ENCODE data around the gene OGFR.

Gene OGFR, protein sequence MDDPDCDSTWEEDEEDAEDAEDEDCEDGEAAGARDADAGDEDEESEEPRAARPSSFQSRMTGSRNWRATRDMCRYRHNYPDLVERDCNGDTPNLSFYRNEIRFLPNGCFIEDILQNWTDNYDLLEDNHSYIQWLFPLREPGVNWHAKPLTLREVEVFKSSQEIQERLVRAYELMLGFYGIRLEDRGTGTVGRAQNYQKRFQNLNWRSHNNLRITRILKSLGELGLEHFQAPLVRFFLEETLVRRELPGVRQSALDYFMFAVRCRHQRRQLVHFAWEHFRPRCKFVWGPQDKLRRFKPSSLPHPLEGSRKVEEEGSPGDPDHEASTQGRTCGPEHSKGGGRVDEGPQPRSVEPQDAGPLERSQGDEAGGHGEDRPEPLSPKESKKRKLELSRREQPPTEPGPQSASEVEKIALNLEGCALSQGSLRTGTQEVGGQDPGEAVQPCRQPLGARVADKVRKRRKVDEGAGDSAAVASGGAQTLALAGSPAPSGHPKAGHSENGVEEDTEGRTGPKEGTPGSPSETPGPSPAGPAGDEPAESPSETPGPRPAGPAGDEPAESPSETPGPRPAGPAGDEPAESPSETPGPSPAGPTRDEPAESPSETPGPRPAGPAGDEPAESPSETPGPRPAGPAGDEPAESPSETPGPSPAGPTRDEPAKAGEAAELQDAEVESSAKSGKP

GRCh38 chr20:62804627-62805154 is at the start of gene OGFR:
Gene OGFR (plus strand): TSS chr20:62804835. CDS start chr20:62804860, 25 bp downstream.
- DNase-seq (ENCODE audit: low read depth in 2 of 2) = peak; percentile 44 to 53

- no peak for DNase-seq (ENCODE audit: low read depth in 2 of 2)
Measured at GRCh38 chr20:62754991-62755356, 49.7 kb upstream of the OGFR start.

DNA sequence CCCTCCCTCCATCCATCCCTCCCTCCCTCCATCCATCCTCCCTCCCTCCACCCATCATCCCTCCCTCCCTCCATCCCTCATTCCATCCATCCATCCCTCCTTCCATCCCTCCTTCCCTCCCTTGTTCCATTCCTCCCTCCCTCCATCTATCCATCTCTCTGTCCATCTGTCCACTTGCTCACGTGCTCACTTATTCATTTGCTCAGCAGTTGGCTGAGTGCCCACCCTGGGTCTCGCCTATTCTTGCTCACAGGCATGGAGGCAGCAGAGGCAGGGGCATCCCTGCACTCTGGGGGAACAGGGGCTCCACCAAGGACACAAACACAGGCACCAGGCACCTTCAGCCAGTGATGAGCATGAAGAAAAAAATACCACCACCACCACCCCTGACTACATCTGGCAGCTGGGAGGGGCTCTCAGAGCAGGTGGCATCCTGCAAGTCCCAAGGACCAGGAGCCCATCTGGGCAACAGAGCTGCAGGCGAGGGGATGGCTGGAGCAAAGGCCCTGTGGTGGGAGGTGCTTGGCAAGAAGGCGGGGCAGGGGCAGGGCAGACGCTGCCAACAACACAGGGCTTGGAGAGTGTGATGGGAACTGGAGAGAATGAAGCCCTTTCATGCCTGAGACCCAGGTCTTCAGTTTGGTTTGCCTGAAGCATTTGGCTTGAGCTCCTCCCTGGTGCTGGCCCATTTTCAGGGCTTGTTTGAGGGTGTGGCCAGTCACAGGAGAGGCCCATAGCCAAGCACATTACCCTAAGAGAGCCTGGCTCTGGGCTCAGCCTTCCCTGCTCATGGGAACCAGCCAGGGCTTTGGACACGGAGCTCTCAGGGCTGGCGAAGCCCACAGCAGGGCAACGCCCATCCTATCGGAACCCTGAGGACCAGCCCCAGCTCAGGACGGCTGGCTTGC is 48.6 kb upstream of the OGFR start:
- DNase-seq (ENCODE audit: low read depth in 2 of 2) = no peak

DNA sequence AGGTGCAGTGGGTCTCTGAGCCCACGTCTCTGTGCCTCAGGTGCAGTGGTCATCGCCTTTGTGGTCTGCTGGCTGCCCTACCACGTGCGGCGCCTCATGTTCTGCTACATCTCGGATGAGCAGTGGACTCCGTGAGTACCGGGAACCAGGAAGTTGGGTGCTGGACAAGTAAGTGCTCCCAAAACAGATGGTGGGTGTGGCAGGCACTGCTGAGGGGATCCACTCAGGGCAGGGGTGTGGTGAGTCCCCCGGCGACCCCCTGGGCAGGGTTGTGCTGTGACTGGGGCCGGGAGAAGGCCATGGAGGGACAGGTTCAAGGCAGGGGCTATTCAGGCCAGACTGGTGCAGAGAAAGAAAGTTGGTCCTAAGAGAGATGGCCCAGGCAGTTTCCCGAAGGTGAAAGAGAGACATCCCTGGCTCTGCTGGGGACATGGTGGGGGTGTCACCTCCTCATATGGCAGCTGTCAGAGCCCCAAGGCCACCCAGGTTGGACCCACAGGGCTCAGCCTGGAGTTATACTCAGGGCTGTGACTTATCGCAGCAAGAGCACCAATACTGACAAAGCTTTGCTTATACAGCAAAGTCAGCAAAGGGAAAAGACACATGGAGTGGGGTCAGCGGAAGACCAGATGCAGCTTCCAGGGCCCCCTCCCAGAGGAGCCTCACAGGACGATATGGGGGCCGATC is 46.3 kb upstream of the OGFR start:
- no peak for DNase-seq (ENCODE audit: low read depth in 2 of 2)

- DNase-seq (ENCODE audit: low read depth in 2 of 2) = no peak
Measured at GRCh38 chr20:62759981-62760431, 44.6 kb upstream of the OGFR start.

DNA sequence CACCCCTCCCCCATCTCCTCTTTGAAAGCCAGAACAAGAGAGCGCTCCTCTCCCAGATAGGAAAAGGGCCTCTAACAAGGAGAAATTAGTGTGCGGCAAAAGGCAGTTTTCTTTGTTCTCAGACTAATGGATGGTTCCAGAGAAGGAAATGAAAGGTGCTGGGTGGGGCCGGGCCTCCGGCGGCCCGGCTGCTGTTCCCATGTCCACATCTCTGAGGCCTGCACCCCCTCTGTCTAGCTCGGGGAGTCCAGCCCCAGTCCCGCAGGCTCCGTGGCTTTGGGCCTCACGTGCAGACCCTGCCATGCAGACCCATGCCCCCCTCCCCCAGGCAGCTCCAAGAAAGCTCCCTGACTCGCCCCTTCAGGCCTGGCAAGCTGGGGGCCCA is 44.2 kb upstream of the OGFR start:
- DNase-seq (ENCODE audit: low read depth in 2 of 2) = no peak

GRCh38 chr20:62760856-62761758 is 43.5 kb upstream of the OGFR start:
- DNase-seq (ENCODE audit: low read depth in 2 of 2) = no peak

DNA sequence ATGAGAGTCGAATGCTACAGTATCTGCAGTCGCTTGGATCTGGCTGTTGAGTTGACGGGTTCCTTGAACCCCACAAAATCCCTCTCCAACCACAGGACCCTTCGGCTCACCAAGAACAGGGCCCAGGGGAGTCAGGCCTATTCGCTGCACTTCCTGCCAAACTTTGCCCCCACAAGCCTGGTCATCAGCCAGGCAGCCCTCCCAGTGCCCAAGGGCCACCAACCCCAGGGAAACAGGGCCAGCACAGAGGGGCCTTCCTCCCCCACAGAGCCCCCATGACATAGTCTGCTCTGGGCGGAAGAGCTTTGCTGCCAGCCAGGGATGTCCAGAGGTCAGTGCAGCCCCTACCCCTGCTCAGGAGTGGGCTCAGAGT is 42.9 kb upstream of the OGFR start:
- no peak for DNase-seq (ENCODE audit: low read depth in 2 of 2)

DNA sequence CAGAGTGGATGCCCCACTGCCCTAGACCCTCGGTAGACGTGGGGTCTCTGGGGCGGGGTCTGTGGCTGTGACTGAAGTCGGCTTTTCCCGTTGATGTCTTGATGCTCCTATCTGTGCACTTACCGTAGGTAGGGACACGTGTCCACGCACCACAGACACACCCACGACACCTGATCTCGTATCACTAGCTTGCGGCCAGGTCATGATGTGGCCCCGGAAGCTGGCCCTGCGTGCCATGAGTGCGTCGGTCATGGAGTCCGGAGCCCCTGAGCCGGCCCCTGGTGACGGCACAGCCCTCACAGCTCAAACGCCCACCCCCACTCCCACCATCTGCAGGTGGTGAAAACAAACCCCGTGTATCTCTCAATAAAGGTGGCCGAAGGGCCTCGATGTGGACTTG is 42.3 kb upstream of the OGFR start:
- no peak for DNase-seq (ENCODE audit: low read depth in 2 of 2)

- DNase-seq (ENCODE audit: low read depth in 2 of 2) = no peak
Measured at GRCh38 chr20:62762801-62763368, 41.8 kb upstream of the OGFR start.

DNA sequence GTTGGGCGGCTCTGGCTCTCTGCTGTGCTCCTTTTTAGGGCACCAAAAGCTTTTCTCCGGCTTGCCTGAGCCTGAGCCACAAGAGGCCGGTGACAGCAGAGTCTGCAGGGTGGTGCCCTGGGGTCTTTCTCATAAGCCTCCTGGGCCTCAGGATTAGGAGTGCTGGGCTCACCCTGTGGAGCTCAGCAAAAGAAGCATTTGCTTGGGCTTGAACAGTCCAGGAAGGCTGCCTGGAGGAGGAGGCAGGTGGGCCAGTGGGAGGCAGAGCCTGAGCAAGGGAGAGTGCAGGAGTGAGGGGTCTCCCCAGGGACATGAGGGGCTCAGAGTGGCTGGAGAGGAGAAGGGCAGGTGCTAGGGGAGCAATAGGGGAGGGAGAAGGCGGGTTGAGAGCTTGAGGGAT is 41.2 kb upstream of the OGFR start:
- no peak for DNase-seq (ENCODE audit: low read depth in 2 of 2)

GRCh38 chr20:62764156-62764935 is 40.3 kb upstream of the OGFR start:
- DNase-seq (ENCODE audit: low read depth in 2 of 2) = no peak

GRCh38 chr20:62765021-62765420 is 39.6 kb upstream of the OGFR start:
- no peak for DNase-seq (ENCODE audit: low read depth in 2 of 2)

GRCh38 chr20:62765432-62766070 is 39.1 kb upstream of the OGFR start:
- DNase-seq (ENCODE audit: low read depth in 2 of 2) = no peak

DNA sequence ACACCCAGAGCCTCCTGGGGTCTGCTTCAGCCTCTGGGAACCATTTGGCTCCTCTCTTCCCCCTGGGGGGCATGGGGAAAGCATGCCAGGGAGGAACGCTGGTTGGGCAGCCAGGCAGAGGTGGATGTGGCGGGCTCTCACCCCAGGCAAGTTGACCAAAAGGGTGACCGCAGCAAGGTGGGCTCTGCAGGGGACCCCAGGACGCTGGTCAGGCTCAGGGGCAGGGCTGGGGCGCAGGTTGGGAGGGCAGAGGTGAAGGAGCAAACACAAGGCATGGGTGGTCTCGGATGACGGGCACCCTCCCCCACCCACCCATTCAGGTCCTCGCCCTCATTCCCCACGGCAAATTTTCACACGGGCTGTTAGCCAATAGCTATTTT is 38.6 kb upstream of the OGFR start:
- no peak for DNase-seq (ENCODE audit: low read depth in 2 of 2)

DNA sequence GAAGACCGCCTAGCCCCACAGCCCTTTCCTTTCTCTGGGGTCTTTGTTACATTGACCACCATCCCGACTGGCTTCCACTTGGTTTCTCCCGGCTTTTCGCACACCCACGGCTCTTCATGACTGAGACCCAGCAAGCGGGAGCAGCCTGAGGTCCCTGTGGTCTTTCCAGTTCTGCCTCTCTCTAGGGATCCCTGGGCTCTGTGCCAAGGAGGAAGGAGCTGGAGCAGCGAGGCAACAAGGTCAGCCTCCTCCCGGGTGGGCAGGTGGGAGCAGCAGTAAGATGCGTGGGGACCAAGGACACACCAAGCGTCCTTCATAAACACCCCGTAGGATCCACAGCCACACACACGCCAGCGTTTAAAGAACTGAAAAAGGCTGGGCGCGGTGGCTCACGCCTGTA is 37.9 kb upstream of the OGFR start:
- DNase-seq (ENCODE audit: low read depth in 2 of 2) = no peak

DNA sequence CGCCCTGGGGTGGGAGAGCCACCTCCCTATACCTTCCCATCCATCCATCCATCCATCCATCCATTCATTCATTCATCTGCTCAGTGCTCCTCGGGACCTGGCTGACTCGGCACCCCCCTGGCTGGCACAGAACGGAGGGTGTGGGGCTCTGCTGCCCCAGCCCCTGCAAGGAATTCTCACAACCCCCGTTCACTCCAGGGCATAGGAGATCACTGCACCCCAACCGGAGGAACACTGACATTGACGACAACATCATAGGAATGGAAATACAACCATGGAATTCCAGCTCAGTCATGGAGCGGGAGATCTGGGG is 36.4 kb upstream of the OGFR start:
- no peak for DNase-seq (ENCODE audit: low read depth in 2 of 2)

DNA sequence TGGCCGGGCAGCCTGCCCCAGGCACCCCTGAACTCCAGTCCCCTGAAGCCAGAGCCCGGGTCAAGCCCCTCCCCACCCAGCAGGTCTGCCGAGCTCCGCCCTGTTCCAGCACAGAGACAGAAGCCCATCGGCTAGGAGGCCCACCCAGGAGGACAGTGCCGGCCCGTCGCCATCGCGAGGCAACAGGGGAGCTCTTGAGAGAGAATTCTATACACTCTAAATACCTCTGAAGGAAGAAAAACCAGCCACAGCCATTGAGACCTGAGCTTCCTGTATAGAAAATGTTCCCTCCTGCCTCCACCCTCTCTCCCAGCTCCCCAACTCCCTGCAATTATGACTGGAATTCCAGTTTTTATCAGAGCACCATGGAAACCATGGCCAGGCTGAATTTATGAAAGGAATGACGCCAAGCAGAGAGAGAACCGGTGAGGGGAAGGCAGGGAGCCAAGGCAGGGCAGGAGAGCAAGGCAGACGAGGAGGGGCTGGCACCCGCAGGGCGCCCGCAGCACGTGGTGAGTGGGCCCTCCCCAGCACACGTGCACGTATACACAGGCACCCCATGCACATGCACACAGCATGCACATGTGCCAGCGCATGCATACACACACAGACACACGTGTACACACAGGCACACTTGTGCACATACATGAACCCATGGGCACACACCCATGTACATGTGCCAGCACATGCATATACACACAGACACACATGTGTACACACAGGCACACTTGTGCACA is 35.9 kb upstream of the OGFR start:
- no peak for DNase-seq (ENCODE audit: low read depth in 2 of 2)
